ENCODE data around the gene PRKAR2B. TPM values are rescaled to one million over a fixed set of nuclear protein-coding genes. Genes with fewer than 3 reads are reported as not detected.

The PRKAR2B gene
- total RNA-seq, 4 donors from 2014 or later = 5.0 to 6.9 (median 6.3) TPM

- intact Hi-C loops (cut with DNase I; ENCODE audit: low total_unique reads) = no loop called here
- WGBS, 2 donors = 96 to 97% methylated on average over 3 of the region's 3 CpGs
- H3K4me3 ChIP-seq (ENCODE audit: low read depth, poor library complexity, severe bottlenecking) = no peak overlapping the region
- DNase-seq (ENCODE audit: low spot score in 2 of 2) = no peak
- no peak for TF ChIP-seq CTCF (IDR thresholded peaks at IDR 0.05)
- TF ChIP-seq POLR2A (IDR thresholded peaks at IDR 0.05) = no peak
These were observed 22.9 kb upstream of the PRKAR2B start for GRCh38 chr7:107021600-107021999.

- no peak for DNase-seq (ENCODE audit: low spot score in 2 of 2)
- TF ChIP-seq POLR2A (IDR thresholded peaks at IDR 0.05) (no peak), CTCF (IDR thresholded peaks at IDR 0.05) (no peak)
- H3K4me3 ChIP-seq (ENCODE audit: low read depth, poor library complexity, severe bottlenecking) = no peak overlapping the region
- intact Hi-C loops (cut with DNase I; ENCODE audit: low total_unique reads) = no loop called here
These were observed 20.9 kb upstream of the PRKAR2B start for GRCh38 chr7:107023522-107024151.

DNA sequence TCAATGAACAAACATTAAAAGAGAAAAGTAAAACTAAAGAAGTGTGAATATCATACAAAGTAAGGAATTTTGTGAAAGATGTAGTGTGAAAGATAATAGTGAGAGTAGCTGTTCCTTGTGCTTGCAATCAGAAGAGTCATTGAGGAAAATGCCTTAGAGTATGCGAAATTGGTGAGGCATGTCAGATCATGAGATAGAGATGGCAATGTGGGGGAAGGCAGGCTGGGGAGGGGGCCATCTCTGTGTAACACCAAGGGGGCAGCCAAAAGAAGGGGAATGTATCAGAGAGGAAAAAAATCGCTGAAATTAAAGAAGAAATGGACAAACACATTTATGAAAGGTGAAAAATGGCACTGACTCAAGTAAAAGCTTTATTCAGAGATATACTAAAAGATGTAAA is 19.6 kb upstream of the PRKAR2B start:
- DNase-seq (ENCODE audit: low spot score in 2 of 2) = no peak
- WGBS, 2 donors = 83 to 92% methylated on average over 2 of the region's 2 CpGs
- TF ChIP-seq POLR2A (IDR thresholded peaks at IDR 0.05) (no peak), CTCF (IDR thresholded peaks at IDR 0.05) (no peak)
- H3K4me3 ChIP-seq (ENCODE audit: low read depth, poor library complexity, severe bottlenecking) = no peak overlapping the region
- intact Hi-C loops (cut with DNase I; ENCODE audit: low total_unique reads) = no loop called here

DNA sequence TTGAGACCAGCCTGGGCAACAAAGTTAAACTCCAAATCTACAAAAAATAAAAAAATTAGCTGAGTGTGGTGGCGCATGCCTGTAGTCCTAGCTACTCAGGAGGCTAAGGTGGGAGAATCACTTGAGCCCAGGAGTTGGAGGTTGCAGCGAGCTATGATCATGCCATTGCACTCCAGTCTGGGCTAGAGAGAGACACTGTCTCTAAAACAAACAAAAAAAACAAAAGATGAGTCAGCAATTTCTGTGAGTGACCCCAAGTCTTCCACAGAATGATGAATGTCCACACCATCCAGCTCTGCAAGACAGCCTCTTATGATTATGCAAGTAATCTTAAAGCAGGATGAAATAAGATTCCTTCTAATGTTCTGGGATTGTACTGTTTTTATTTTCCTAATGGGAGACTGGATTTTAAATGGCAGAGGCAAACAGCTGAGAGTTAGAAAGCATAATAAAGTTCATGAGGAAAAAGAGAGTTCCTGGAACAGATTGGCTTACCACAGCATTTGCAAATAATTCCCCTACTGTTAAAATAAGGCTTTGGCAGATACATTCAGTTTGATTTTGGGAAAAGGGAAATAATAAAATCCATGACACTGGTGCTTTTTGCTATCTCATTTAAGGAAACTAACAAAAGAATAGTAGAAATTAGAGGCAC is 18.9 kb upstream of the PRKAR2B start:
- no peak for DNase-seq (ENCODE audit: low spot score in 2 of 2)
- no peak overlapping the region for H3K4me3 ChIP-seq (ENCODE audit: low read depth, poor library complexity, severe bottlenecking)
- intact Hi-C loops (cut with DNase I; ENCODE audit: low total_unique reads) = no loop called here
- TF ChIP-seq POLR2A (IDR thresholded peaks at IDR 0.05) = no peak
- TF ChIP-seq CTCF (IDR thresholded peaks at IDR 0.05) = no peak
- WGBS, 2 donors = 86 to 94% methylated on average over 2 of the region's 2 CpGs

- H3K4me3 ChIP-seq (ENCODE audit: low read depth, poor library complexity, severe bottlenecking) = no peak overlapping the region
- DNase-seq (ENCODE audit: low spot score in 2 of 2) = no peak
- TF ChIP-seq CTCF (IDR thresholded peaks at IDR 0.05) = no peak
- TF ChIP-seq POLR2A (IDR thresholded peaks at IDR 0.05) = no peak
- WGBS, 2 donors = 71 to 75% methylated on average over 5 of the region's 5 CpGs
- intact Hi-C loops (cut with DNase I; ENCODE audit: low total_unique reads) = no loop called here
These were observed 18.3 kb upstream of the PRKAR2B start for GRCh38 chr7:107026166-107026565.

DNA sequence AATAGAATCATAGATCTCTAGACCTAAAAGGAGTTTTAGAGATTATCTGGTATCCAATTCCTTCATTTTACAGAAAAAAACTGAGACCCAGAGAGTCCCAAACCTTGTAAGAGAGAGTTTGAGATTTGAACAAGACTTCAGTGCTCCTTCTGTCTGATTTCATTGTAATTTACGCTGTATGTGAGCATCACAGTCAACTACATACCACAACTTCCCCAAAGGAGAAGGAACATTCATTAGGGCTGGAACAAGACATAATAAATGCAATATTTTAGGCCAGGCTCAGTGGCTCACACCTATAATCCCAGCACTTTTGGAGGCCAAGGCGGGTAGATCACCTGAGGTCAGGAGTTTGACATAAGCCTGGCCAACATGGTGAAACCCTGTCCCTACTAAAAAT is 17.3 kb upstream of the PRKAR2B start:
- 77 to 88% methylated on average over 2 of the region's 2 CpGs for WGBS, 2 donors
- TF ChIP-seq POLR2A (IDR thresholded peaks at IDR 0.05) (no peak), CTCF (IDR thresholded peaks at IDR 0.05) (no peak)
- no peak for DNase-seq (ENCODE audit: low spot score in 2 of 2)
- intact Hi-C loops (cut with DNase I; ENCODE audit: low total_unique reads) = no loop called here
- no peak overlapping the region for H3K4me3 ChIP-seq (ENCODE audit: low read depth, poor library complexity, severe bottlenecking)

Measured in lower leg skin (tissue), 4 donors.